CD14-positive monocyte (primary cell): ENCODE data around the gene P4HA2. TPM values are rescaled to one million over a fixed set of nuclear protein-coding genes. Genes with fewer than 3 reads are reported as not detected.
"Not testable (repeated sequence)": the region's sequence is repeated elsewhere in the genome, so short reads cannot be mapped to it uniquely, and the experiment has no call there.

Source experiments
- DNase-seq, 3 donors: peaks; one replicate each; pipeline ENCODE4 v3.0.0-alpha.2; 2011 to 2022
- H2AFZ ChIP-seq: 2 replicates; pipeline ENCODE4 v1.6.0; 2012; ENCODE audit warnings: mild to moderate bottlenecking, low read depth, low read length, inconsistent platforms; ENCODE audit not compliant: insufficient read depth, poor library complexity, severe bottlenecking
- H3K27ac ChIP-seq, 2 donors: 1 replicate in 1 of 2; 2 replicates in 1 of 2; pipeline ENCODE4 v1.5.1; 2012 to 2013; ENCODE audit warnings: low read length in 2 of 2, control low read depth in 1 of 2, inconsistent platforms in 1 of 2, low read depth in 1 of 2, mild to moderate bottlenecking in 1 of 2
- H3K27me3 ChIP-seq, 2 donors: one replicate each; pipeline versions ENCODE4 v1.6.0 to v1.6.1; 2011 to 2013; ENCODE audit warnings: low read length in 2 of 2; ENCODE audit not compliant: control insufficient read depth in 2 of 2, insufficient read depth in 2 of 2
- H3K36me3 ChIP-seq, 2 donors: replicated peaks in 1 of 2; 1 replicate in 1 of 2; 2 replicates in 1 of 2; pipeline versions ENCODE4 v1.5.1 to v1.6.1; 2012 to 2013; ENCODE audit warnings: low read length in 2 of 2, control low read depth in 1 of 2, inconsistent platforms in 1 of 2, mild to moderate bottlenecking in 1 of 2; ENCODE audit not compliant: insufficient read depth in 2 of 2, control insufficient read depth in 1 of 2
- H3K4me1 ChIP-seq, 2 donors: 1 replicate in 1 of 2; 2 replicates in 1 of 2; pipeline versions ENCODE4 v1.5.1 to v1.6.1; 2012 to 2013; ENCODE audit warnings: low read length in 2 of 2, control low read depth in 1 of 2, inconsistent platforms in 1 of 2, mild to moderate bottlenecking in 1 of 2, moderate library complexity in 1 of 2; ENCODE audit not compliant: insufficient read depth in 2 of 2, control insufficient read depth in 1 of 2
- H3K4me2 ChIP-seq: replicated peaks from 2 replicates; pipeline ENCODE3; 2012; ENCODE audit warnings: low read length, moderate library complexity, mild to moderate bottlenecking; ENCODE audit not compliant: poor library complexity, severe bottlenecking; ENCODE audit errors: extremely low read depth
- H3K4me3 ChIP-seq, 3 experiments: fragments of 200-600 bp in 1 of 3; sonication (generic) in 1 of 3; replicated peaks in 1 of 3; 1 replicate in 2 of 3; 2 replicates in 1 of 3; pipeline ENCODE4 v1.5.1; 2011 to 2013; ENCODE audit warnings: low read length in 3 of 3, mild to moderate bottlenecking in 3 of 3, control low read depth in 2 of 3, low read depth in 2 of 3, inconsistent platforms in 1 of 3, moderate library complexity in 1 of 3
- H3K79me2 ChIP-seq: 2 replicates; pipeline ENCODE4 v1.6.0; 2012; ENCODE audit warnings: mild to moderate bottlenecking, control low read depth, inconsistent platforms, low read length, moderate library complexity; ENCODE audit not compliant: insufficient read depth
- H3K9ac ChIP-seq: 2 replicates; pipeline ENCODE4 v1.6.0; 2017; ENCODE audit warnings: low read length, mild to moderate bottlenecking; ENCODE audit not compliant: insufficient read depth, poor library complexity, severe bottlenecking
- H3K9me3 ChIP-seq, 2 donors: replicated peaks in 1 of 2; 1 replicate in 1 of 2; 2 replicates in 1 of 2; pipeline versions ENCODE4 v1.5.1 to v1.6.1; 2012 to 2013; ENCODE audit warnings: low read length in 2 of 2, control low read depth in 1 of 2; ENCODE audit not compliant: control insufficient read depth in 1 of 2, insufficient read depth in 1 of 2
- H4K20me1 ChIP-seq: 2 replicates; pipeline ENCODE4 v1.6.0; 2012; ENCODE audit warnings: mild to moderate bottlenecking, low read length, control low read depth, moderate library complexity; ENCODE audit not compliant: insufficient read depth
- H3K27ac Mint-ChIP-seq, 7 donors: one replicate each; pipeline ENCODE4 v1.8.0; 2020; ENCODE audit warnings: mild to moderate bottlenecking in 7 of 7, mixed read lengths in 7 of 7, moderate library complexity in 6 of 7, inconsistent platforms in 2 of 7
- H3K27me3 Mint-ChIP-seq, 3 donors: one replicate each; pipeline ENCODE4 v1.8.0; 2021 to 2022; ENCODE audit warnings: low read depth in 3 of 3, mild to moderate bottlenecking in 3 of 3, mixed read lengths in 3 of 3, moderate library complexity in 3 of 3, inconsistent platforms in 1 of 3
- H3K36me3 Mint-ChIP-seq, 2 donors: one replicate each; pipeline ENCODE4 v1.8.0; 2020; ENCODE audit warnings: mixed read lengths in 2 of 2, inconsistent platforms in 1 of 2, mild to moderate bottlenecking in 1 of 2
- H3K4me1 Mint-ChIP-seq: one replicate; pipeline ENCODE4 v1.8.0; 2020; ENCODE audit warnings: mild to moderate bottlenecking, mixed read lengths
- H3K4me3 Mint-ChIP-seq, 2 donors: one replicate each; pipeline ENCODE4 v1.8.0; 2020; ENCODE audit warnings: mild to moderate bottlenecking in 2 of 2, mixed read lengths in 2 of 2, moderate library complexity in 1 of 2
- H3K9me3 Mint-ChIP-seq, 7 donors: one replicate each; pipeline ENCODE4 v1.8.0; 2020 to 2022; ENCODE audit warnings: mixed read lengths in 7 of 7, mild to moderate bottlenecking in 6 of 7, moderate library complexity in 6 of 7, inconsistent platforms in 2 of 7
- CTCF ChIP-seq: fragments of 200-600 bp; IDR thresholded peaks from one replicate; pipeline ENCODE4 v1.8.0; 2022; ENCODE audit warnings: antibody characterized with exemption, mild to moderate bottlenecking
- WGBS: methylation state at CpG from one replicate; pipeline ENCODE4 v1.1.5; 2013; ENCODE audit warnings: missing lambda C conversion rate; ENCODE audit not compliant: insufficient coverage; 5-methylcytosine and 5-hydroxymethylcytosine counted together
- intact Hi-C, 2 donors: fragments of 100-400 bp; cut with micrococcal nuclease; formaldehyde crosslinking; loops; one replicate each; pipeline versions ENCODE4 v1.15.0 to v1.15.1; 2023
- polyA plus RNA-seq, 3 donors: library from polyadenylated mRNA; depleted of rRNA in 1 of 3; unstranded in 2 of 3; stranded (reverse) in 1 of 3; fragments of 300-500 nt in 2 of 3; fragments of >200 nt in 1 of 3; fragmentation: Illumina TruSeq in 2 of 3; gene quantifications; 1 replicate in 2 of 3; 2 replicates in 1 of 3; pipeline ENCODE4 v1.2.3, GENCODE V29; 2012 to 2021

Gene P4HA2
- polyA plus RNA-seq, 3 donors, result 0.12 to 0.99 (median 0.45) TPM

- H3K9me3 ChIP-seq, result peaks cover 3 to 4% of the 10 kb centered on the region in 2 donors
- DNase-seq, result no peak
- no peaks in the 10 kb centered on the region for H3K27me3 ChIP-seq
- 75% methylated on average over 2 of the region's 3 CpGs for WGBS
- Mint-ChIP-seq H3K9me3 (peaks cover 11 to 26% (median 16%) of the 10 kb centered on the region in 7 donors), H3K27me3 (peaks cover 2 to 14% (median 6%) of the 10 kb centered on the region in 3 donors), H3K36me3 (no peaks in the 10 kb centered on the region), H3K4me3 (no peak overlapping the region), H3K27ac (peak overlapping the region in 1 of 7 donors; percentile 5), H3K4me1 (no peaks in the 10 kb centered on the region)
- H4K20me1 ChIP-seq, result no peaks in the 10 kb centered on the region
- no peak overlapping the region for H2AFZ ChIP-seq
- no peaks in the 10 kb centered on the region for H3K4me1 ChIP-seq
- no peak overlapping the region for H3K4me2 ChIP-seq
- no peak overlapping the region for H3K9ac ChIP-seq
- no peaks in the 10 kb centered on the region for H3K36me3 ChIP-seq
- H3K79me2 ChIP-seq, result no peaks in the 10 kb centered on the region
- H3K4me3 ChIP-seq, result no peak overlapping the region
- no peak overlapping the region for H3K27ac ChIP-seq
- TF ChIP-seq CTCF, result no peak
- intact Hi-C loops, result no loop called here
Observed at GRCh38 chr5:132147663-132148062, 80.0 kb downstream of the P4HA2 start.

GRCh38 chr5:132145326-132145725, 82.3 kb downstream of the P4HA2 start:
- H3K36me3 Mint-ChIP-seq, H3K4me2 ChIP-seq, H3K9me3 ChIP-seq, H3K4me1 ChIP-seq, H3K79me2 ChIP-seq, H3K4me3 Mint-ChIP-seq, H3K4me1 Mint-ChIP-seq, H4K20me1 ChIP-seq, H3K27ac ChIP-seq, H3K27me3 ChIP-seq, DNase-seq, H2AFZ ChIP-seq, H3K27ac Mint-ChIP-seq, intact Hi-C loops, H3K4me3 ChIP-seq, H3K36me3 ChIP-seq, H3K9ac ChIP-seq: not testable (repeated sequence)
- WGBS, result no CpG with 5 or more reads among the region's 3 CpGs
- Mint-ChIP-seq H3K27me3 (peaks cover 2 to 14% (median 6%) of the 10 kb centered on the region in 3 donors), H3K9me3 (peaks cover 11 to 25% (median 16%) of the 10 kb centered on the region in 7 donors)
